Right lobe of liver (tissue), 4 donors: ENCODE measurements around the gene OR4C46.

Experiments
- CTCF ChIP-seq, 4 donors: fragments of 200-600 bp in 3 of 4; fragments of 450-650 bp in 1 of 4; IDR thresholded peaks; one replicate each; pipeline versions ENCODE4 v1.5.1 to v1.8.0; 2016 to 2022; ENCODE audit warnings: antibody characterized with exemption in 4 of 4, mild to moderate bottlenecking in 2 of 4
- POLR2A ChIP-seq: fragments of 450-650 bp; IDR thresholded peaks from one replicate; pipeline ENCODE4 v1.6.1; 2017; ENCODE audit warnings: antibody characterized with exemption, mild to moderate bottlenecking
- donor health status: DM: no; HTN: no; CAD: no.
- donor health status: DM: no; HTN: no; CAD: no.
- donor health status: DM: no; HTN: yes; CAD: no.

GRCh38 chr11:54558407-54558806 lies 45.4 kb downstream of the OR4C46 start:
- TF ChIP-seq CTCF (IDR thresholded peaks at IDR 0.05) (no peak), POLR2A (no peak)
